Fibroblast of villous mesenchyme (primary cell): ENCODE results near the gene USP7. TPM values are rescaled to one million over a fixed set of nuclear protein-coding genes. Genes with fewer than 3 reads are reported as not detected.

Source experiments
- DNase-seq: peaks from one replicate; pipeline ENCODE4 v3.0.0-alpha.2; 2010; ENCODE audit warnings: low read depth
- H3K4me3 ChIP-seq: 2 replicates; pipeline ENCODE4 v1.5.1; 2011; ENCODE audit warnings: low read depth, mild to moderate bottlenecking, low read length
- total RNA-seq: library from RNA; depleted of rRNA; stranded (reverse); fragments of >200 nt; gene quantifications from 2 replicates; pipeline ENCODE4 v1.2.3, GENCODE V29; 2012
- TF ChIP-seq, protein P1 (sequence below): IDR thresholded peaks from 2 replicates; pipeline ENCODE4 v1.5.1; 2012; ENCODE audit warnings: low read depth, mild to moderate bottlenecking, low read length; ENCODE audit not compliant: insufficient read depth

USP7 gene
- total RNA-seq, 1 donor, result 54.4 TPM

DNA sequence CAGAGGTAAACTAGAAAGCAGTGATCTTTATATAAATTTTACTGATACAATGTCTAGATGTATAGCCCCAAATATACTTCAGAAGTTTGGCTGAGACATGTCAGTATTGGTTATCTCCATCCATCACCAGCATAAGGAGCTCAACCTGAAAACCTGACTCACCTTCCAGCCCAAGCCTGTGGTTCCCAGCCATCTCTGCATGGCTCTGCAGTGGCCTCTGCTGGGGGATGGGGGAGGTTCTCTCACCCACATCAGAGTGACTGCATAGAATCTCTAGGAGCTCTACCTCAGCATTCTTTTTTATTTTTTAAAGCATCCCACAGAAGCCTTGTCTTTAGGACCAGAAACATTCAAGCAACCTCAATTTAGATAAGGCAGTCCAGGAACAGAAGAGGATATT lies 27.3 kb downstream of the USP7 start:
- TF ChIP-seq, protein P1, sequence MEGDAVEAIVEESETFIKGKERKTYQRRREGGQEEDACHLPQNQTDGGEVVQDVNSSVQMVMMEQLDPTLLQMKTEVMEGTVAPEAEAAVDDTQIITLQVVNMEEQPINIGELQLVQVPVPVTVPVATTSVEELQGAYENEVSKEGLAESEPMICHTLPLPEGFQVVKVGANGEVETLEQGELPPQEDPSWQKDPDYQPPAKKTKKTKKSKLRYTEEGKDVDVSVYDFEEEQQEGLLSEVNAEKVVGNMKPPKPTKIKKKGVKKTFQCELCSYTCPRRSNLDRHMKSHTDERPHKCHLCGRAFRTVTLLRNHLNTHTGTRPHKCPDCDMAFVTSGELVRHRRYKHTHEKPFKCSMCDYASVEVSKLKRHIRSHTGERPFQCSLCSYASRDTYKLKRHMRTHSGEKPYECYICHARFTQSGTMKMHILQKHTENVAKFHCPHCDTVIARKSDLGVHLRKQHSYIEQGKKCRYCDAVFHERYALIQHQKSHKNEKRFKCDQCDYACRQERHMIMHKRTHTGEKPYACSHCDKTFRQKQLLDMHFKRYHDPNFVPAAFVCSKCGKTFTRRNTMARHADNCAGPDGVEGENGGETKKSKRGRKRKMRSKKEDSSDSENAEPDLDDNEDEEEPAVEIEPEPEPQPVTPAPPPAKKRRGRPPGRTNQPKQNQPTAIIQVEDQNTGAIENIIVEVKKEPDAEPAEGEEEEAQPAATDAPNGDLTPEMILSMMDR, result peak; percentile 71
- no peak overlapping the region for H3K4me3 ChIP-seq
- peak; percentile 42 for DNase-seq

DNA sequence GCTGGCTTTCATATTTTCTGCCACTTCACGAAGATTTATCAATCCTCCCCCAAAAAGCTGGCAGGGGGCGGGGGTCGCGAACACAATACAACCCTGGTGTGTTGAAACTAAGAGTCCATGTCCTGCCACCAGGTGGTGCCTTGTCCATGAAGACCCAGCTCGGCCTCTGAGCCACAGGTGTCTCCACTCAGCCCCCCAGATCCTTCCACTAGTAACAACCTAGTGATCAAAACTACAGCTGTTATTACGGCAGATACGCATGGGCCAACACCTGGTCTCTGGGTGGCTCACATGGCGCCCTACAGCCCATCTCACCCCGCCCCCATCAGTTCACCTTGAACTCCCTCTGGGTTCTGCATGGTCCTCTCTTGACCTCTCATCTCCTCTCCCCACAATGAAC lies 27.7 kb downstream of the USP7 start:
- DNase-seq, result no peak
- TF ChIP-seq, protein P1, result peak; percentile 27
- H3K4me3 ChIP-seq, result no peak overlapping the region

DNA sequence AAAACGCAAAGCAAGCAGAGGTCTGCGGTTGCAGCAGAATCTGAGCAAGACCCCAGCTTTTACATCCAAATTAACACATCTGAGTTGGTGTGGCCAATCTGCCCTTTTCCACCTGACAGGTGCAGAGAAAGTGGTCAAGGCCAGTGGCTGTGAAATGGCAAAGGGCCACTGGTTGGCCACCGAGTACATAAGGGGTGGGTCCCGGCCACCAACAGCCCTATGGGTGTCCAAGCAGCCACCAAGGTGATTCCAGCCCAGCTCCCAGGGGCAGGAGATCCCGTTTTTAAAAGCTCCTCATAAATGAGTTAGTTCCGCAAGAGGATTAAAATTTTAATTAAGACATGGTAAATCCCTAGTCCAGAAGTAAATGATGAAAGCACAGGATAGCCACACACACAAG lies 29.1 kb downstream of the USP7 start:
- H3K4me3 ChIP-seq, result no peak overlapping the region
- TF ChIP-seq, protein P1, result no peak
- DNase-seq, result no peak

- DNase-seq, result peak; percentile 76
- no peak overlapping the region for H3K4me3 ChIP-seq
- TF ChIP-seq, protein P1, result no peak
Observed at GRCh38 chr16:8931859-8932258, 31.8 kb downstream of the USP7 start.

DNA sequence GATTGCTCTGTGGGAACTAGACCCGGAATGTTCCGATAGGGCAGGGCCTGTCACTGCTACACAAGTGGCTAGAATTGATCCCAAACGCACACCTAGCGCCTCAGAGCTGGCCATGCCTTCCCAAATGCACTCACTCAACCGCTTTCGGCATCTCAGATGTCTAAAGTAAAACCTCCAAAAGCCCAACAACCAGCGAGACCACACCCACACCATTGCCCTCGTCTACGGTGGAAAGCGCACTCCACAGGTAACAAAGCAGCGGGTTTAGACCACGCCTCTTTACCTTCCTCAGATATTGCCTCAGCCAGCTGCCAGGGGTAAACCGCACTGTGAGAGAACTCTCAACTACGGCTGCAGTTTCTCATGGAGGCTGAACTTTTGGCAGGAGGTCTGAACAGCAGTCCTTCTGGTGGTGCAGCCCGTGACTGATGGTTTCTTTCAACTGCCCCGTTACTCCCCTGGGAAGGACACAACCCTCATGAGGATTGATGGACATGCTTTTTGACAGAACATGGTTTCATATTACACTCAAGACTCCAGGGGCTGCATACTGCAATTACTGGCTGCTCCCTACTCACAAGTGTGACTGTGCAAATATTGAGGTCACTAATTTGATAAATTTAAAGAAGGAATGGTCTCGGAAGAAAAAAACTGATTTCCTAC lies 34.5 kb downstream of the USP7 start:
- DNase-seq, result no peak
- no peak overlapping the region for H3K4me3 ChIP-seq
- TF ChIP-seq, protein P1, result no peak

- TF ChIP-seq, protein P1, result no peak
- peak; percentile 81 for DNase-seq
- no peak overlapping the region for H3K4me3 ChIP-seq
Observed at GRCh38 chr16:8928467-8928957, 35.2 kb downstream of the USP7 start.

DNA sequence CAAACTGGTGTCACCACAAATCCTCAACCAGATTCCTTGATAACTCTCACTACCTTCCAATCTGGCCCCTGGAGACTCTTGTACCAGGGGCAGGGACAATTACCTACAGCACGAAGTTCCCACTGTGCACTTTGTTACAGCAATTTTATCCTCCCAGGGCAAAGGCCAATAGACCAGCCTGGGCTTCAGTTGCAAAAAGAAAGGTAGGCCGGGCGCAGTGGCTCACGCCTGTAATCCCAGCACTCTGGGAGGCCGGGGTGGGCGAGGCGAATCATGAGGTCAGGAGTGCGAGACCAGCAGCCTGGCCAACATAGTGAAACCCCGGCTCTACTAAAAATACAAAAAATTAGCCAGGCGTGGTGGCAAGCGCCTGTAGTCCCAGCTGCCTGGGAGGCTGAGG lies 36.9 kb downstream of the USP7 start:
- DNase-seq, result no peak
- H3K4me3 ChIP-seq, result no peak overlapping the region
- TF ChIP-seq, protein P1, result no peak
